ENCODE data around the gene C6orf62.

DNA sequence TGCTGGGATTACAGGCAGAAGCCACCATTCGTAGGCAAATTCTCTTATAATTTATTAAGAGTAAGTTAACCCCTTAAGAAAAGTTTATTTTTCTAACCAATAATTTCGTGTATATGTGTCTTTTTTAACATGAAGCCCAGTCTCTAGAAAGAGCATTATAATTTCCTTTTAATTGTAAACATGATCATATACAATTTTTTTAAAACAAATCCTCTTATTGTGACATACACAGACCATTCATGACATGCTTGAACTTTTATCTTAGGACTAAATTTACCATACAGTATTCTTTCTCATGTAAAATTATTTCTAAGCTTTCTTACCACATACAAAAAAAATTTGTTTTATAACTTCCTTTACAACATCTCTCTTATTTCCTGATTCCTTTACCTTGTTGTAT is 45.3 kb downstream of the C6orf62 start:
- TF ChIP-seq NR3C1 (IDR thresholded peaks at IDR 0.05) (no peak), POLR2A (IDR thresholded peaks at IDR 0.05; ENCODE audit: low read length) (no peak), CEBPB (IDR thresholded peaks at IDR 0.05) (no peak), RCOR1 (IDR thresholded peaks at IDR 0.05; ENCODE audit: low read depth, low read length) (no peak), EP300 (IDR thresholded peaks at IDR 0.05) (no peak)
- TF ChIP-seq, protein P1, sequence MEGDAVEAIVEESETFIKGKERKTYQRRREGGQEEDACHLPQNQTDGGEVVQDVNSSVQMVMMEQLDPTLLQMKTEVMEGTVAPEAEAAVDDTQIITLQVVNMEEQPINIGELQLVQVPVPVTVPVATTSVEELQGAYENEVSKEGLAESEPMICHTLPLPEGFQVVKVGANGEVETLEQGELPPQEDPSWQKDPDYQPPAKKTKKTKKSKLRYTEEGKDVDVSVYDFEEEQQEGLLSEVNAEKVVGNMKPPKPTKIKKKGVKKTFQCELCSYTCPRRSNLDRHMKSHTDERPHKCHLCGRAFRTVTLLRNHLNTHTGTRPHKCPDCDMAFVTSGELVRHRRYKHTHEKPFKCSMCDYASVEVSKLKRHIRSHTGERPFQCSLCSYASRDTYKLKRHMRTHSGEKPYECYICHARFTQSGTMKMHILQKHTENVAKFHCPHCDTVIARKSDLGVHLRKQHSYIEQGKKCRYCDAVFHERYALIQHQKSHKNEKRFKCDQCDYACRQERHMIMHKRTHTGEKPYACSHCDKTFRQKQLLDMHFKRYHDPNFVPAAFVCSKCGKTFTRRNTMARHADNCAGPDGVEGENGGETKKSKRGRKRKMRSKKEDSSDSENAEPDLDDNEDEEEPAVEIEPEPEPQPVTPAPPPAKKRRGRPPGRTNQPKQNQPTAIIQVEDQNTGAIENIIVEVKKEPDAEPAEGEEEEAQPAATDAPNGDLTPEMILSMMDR (IDR thresholded peaks at IDR 0.05), result no peak

All from A549 (cell line).